HG02852 (cell line): Measurements from ENCODE around the gene CBFB.
"Not testable (repeated sequence)": the region's sequence is repeated elsewhere in the genome, so short reads cannot be mapped to it uniquely, and the experiment has no call there.

Source experiments
- ATAC-seq: cut with Tn5 transposase; IDR thresholded peaks from one replicate; pipeline ENCODE4 v1.9.1; 2021; ENCODE audit warnings: mild to moderate bottlenecking, moderate library complexity; ENCODE audit not compliant: unreplicated experiment

CBFB gene

GRCh38 chr16:67120025-67120424 lies 91.1 kb downstream of the CBFB start:
- ATAC-seq, result no peak

GRCh38 chr16:67122799-67123198 lies 93.8 kb downstream of the CBFB start:
- ATAC-seq, result not testable (repeated sequence)

- no peak for ATAC-seq
Measured at GRCh38 chr16:67128417-67128816, 99.5 kb downstream of the CBFB start.

GRCh38 chr16:67128887-67129286 lies 99.9 kb downstream of the CBFB start:
- no peak for ATAC-seq

GRCh38 chr16:67129422-67129821 lies 100.5 kb downstream of the CBFB start:
- ATAC-seq, result no peak

- no peak for ATAC-seq
Measured at GRCh38 chr16:67137605-67138004, 108.7 kb downstream of the CBFB start.

GRCh38 chr16:67141391-67141790 lies 112.4 kb downstream of the CBFB start:
- ATAC-seq, result no peak

- no peak for ATAC-seq
Measured at GRCh38 chr16:67142342-67142741, 113.4 kb downstream of the CBFB start.

GRCh38 chr16:67144943-67145342 lies 116.0 kb downstream of the CBFB start:
- ATAC-seq, result no peak

GRCh38 chr16:67145746-67146145 lies 116.8 kb downstream of the CBFB start:
- ATAC-seq, result no peak

- no peak for ATAC-seq
Measured at GRCh38 chr16:67146523-67147357, 117.8 kb downstream of the CBFB start.

- ATAC-seq, result no peak
Measured at GRCh38 chr16:67147437-67148140, 118.6 kb downstream of the CBFB start.

GRCh38 chr16:67148221-67148620 lies 119.3 kb downstream of the CBFB start:
- no peak for ATAC-seq

GRCh38 chr16:67148656-67149275 lies 119.8 kb downstream of the CBFB start:
- ATAC-seq, result no peak

- no peak for ATAC-seq
Measured at GRCh38 chr16:67149276-67150046, 120.5 kb downstream of the CBFB start.

- ATAC-seq, result peak; percentile 30
Measured at GRCh38 chr16:67150047-67150832, 121.3 kb downstream of the CBFB start.
